Measurements from ENCODE around the gene PAX5.

PAX5 gene

GRCh38 chr9:37033141-37033540 lies 927 bp downstream of the PAX5 start:
- H3K27ac ChIP-seq (ENCODE audit: extremely low read depth, low read depth, low read length): no peak overlapping the region
- ChIA-PET CTCF (no interaction called here), POLR2A (no interaction called here)
- no peaks in the 10 kb centered on the region for H3K36me3 ChIP-seq (ENCODE audit: control insufficient read depth in 2 of 2, insufficient read depth in 1 of 2, low read length in 2 of 2)
- TF ChIP-seq GLI2 (tag by site-specific recombination; IDR thresholded peaks at IDR 0.05; ENCODE audit: borderline replicate concordance, low read depth): no peak
- TF ChIP-seq ZNF184 (tag by site-specific recombination; IDR thresholded peaks at IDR 0.05): no peak
- TF ChIP-seq ZNF791 (tag by site-specific recombination; IDR thresholded peaks at IDR 0.05): no peak
- TF ChIP-seq ZNF354C (tag by site-specific recombination; IDR thresholded peaks at IDR 0.05; ENCODE audit: borderline replicate concordance, low read depth): no peak
- no peak for TF ChIP-seq ZNF621 (tag by site-specific recombination; IDR thresholded peaks at IDR 0.05)
- no peak for TF ChIP-seq SCRT1 (tag by site-specific recombination; IDR thresholded peaks at IDR 0.05; ENCODE audit: borderline replicate concordance)
- TF ChIP-seq BCL6B (tag by site-specific recombination; IDR thresholded peaks at IDR 0.05): no peak
- TF ChIP-seq ZNF623 (tag by site-specific recombination; IDR thresholded peaks at IDR 0.05): no peak
- TF ChIP-seq KLF7 (tag by site-specific recombination; IDR thresholded peaks at IDR 0.05; ENCODE audit: borderline replicate concordance): no peak
- no peak for TF ChIP-seq ZNF548 (tag by site-specific recombination; IDR thresholded peaks at IDR 0.05)
- no peak for TF ChIP-seq ZNF701 (tag by site-specific recombination; IDR thresholded peaks at IDR 0.05)
- TF ChIP-seq ZNF48 (tag by site-specific recombination; IDR thresholded peaks at IDR 0.05): no peak
- no peak for TF ChIP-seq ZBTB17 (tag by site-specific recombination; IDR thresholded peaks at IDR 0.05)
- TF ChIP-seq SP2 (tag by site-specific recombination; IDR thresholded peaks at IDR 0.05): no peak
- TF ChIP-seq HOXA7 (CRISPR knock-in tag; IDR thresholded peaks at IDR 0.05; ENCODE audit: borderline replicate concordance): no peak
- no peak for TF ChIP-seq ZFP37 (tag by site-specific recombination; IDR thresholded peaks at IDR 0.05)
- H3K9me3 ChIP-seq (ENCODE audit: control insufficient read depth, insufficient read depth, low read depth, low read length): no peaks in the 10 kb centered on the region
- H3K4me1 ChIP-seq (ENCODE audit: control insufficient read depth, insufficient read depth, low read length): no peaks in the 10 kb centered on the region
- no peak overlapping the region for H3K4me3 ChIP-seq (ENCODE audit: low read depth, low read length)

DNA sequence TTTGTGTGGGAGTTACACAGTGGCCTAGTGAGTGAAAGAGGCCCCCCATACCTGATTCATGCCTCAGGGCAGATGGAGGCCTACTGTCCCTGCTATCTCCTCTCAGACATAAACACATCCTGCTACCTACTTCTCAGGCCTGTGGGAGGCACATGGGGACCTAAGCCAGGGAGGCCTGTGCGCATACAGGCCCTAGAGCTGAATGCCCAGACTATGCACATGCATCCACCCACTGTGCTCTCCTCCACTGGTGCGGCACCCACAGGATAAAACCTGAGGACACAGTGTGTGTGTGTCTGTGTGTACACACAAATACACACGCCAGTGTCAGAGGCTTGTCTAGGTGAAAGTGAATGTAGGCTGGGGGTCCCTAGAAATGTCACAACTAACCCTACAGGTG lies 1.4 kb downstream of the PAX5 start:
- POLR2A ChIA-PET: no interaction called here
- no peaks in the 10 kb centered on the region for H3K36me3 ChIP-seq (ENCODE audit: control insufficient read depth in 2 of 2, insufficient read depth in 1 of 2, low read length in 2 of 2)
- no peaks in the 10 kb centered on the region for H3K4me1 ChIP-seq (ENCODE audit: control insufficient read depth, insufficient read depth, low read length)
- no peak overlapping the region for H3K27ac ChIP-seq (ENCODE audit: extremely low read depth, low read depth, low read length)
- no peaks in the 10 kb centered on the region for H3K9me3 ChIP-seq (ENCODE audit: control insufficient read depth, insufficient read depth, low read depth, low read length)
- H3K4me3 ChIP-seq (ENCODE audit: low read depth, low read length): no peak overlapping the region
- no peak for TF ChIP-seq ZNF114 (tag by site-specific recombination; IDR thresholded peaks at IDR 0.05)
- TF ChIP-seq ZFHX2 (tag by site-specific recombination; conservative IDR thresholded peaks at IDR 0.05): 0 out of 2 replicates have a peak, but pooled peaks have one; percentile 6
- CTCF ChIA-PET: interaction anchor here (1.5 kb wide), 1 partner anchor 37 kb away, joined by 3 read pairs; no protein-coding TSS in a partner anchor

DNA sequence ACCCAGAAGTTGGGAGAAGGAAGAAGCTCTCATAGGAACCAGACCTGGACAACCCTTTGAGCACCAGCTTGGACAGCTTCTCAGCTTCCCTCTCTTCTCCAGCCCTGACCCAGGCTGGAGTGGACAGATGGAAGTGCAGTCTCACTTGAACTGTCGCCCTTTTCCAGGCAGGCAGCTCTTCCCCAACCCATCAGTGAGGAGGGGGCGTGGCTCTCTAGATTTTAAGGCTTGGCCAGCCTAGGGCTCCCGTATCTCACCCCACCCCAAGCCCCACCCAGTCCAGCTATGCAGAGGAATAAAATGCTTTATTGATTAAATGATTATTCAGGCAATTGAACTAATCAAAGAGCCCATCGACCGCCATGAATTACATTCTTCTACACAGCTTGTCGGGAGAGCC lies 2.2 kb downstream of the PAX5 start:
- TF ChIP-seq ZNF302 (tag by site-specific recombination; IDR thresholded peaks at IDR 0.05; ENCODE audit: low read depth): no peak
- peak; percentile 28; the same call in 1 of the 2 replicates for TF ChIP-seq KLF9 (tag by site-specific recombination; IDR thresholded peaks at IDR 0.05; ENCODE audit: low read depth)
- peak; percentile 77 for TF ChIP-seq KLF1 (tag by site-specific recombination; IDR thresholded peaks at IDR 0.05)
- no peak for TF ChIP-seq HIC1 (tag by site-specific recombination; IDR thresholded peaks at IDR 0.05)
- no peaks in the 10 kb centered on the region for H3K9me3 ChIP-seq (ENCODE audit: control insufficient read depth, insufficient read depth, low read depth, low read length)
- H3K36me3 ChIP-seq (ENCODE audit: control insufficient read depth in 2 of 2, insufficient read depth in 1 of 2, low read length in 2 of 2): no peaks in the 10 kb centered on the region
- ChIA-PET POLR2A (no interaction called here), CTCF (interaction anchor here (0.5 to 1.5 kb wide), 2 partner anchors 36 to 144 kb away, joined by 3 read pairs; no protein-coding TSS in a partner anchor)
- H3K4me3 ChIP-seq (ENCODE audit: low read depth, low read length): no peak overlapping the region
- H3K4me1 ChIP-seq (ENCODE audit: control insufficient read depth, insufficient read depth, low read length): no peaks in the 10 kb centered on the region
- H3K27ac ChIP-seq (ENCODE audit: extremely low read depth, low read depth, low read length): no peak overlapping the region

Measured in HEK293 (cell line).